ENCODE data around the gene LTBP2.

The LTBP2 gene

GRCh38 chr14:74526854-74527585 is 85.0 kb downstream of the LTBP2 start:
- no peak for DNase-seq (ENCODE audit: low read depth in 2 of 2)

- DNase-seq (ENCODE audit: low read depth in 2 of 2) = no peak
Observed at GRCh38 chr14:74525361-74525851, 86.6 kb downstream of the LTBP2 start.

- no peak for DNase-seq (ENCODE audit: low read depth in 2 of 2)
Observed at GRCh38 chr14:74524812-74525135, 87.3 kb downstream of the LTBP2 start.

GRCh38 chr14:74524076-74524811 is 87.8 kb downstream of the LTBP2 start:
- DNase-seq (ENCODE audit: low read depth in 2 of 2) = no peak

- no peak for DNase-seq (ENCODE audit: low read depth in 2 of 2)
Observed at GRCh38 chr14:74522740-74523139, 89.3 kb downstream of the LTBP2 start.

GRCh38 chr14:74521756-74522155 is 90.3 kb downstream of the LTBP2 start:
- no peak for DNase-seq (ENCODE audit: low read depth in 2 of 2)

GRCh38 chr14:74519316-74520074 is 92.5 kb downstream of the LTBP2 start:
- no peak for DNase-seq (ENCODE audit: low read depth in 2 of 2)

GRCh38 chr14:74518221-74518620 is 93.8 kb downstream of the LTBP2 start:
- no peak for DNase-seq (ENCODE audit: low read depth in 2 of 2)

- no peak for DNase-seq (ENCODE audit: low read depth in 2 of 2)
Observed at GRCh38 chr14:74517731-74518130, 94.3 kb downstream of the LTBP2 start.

GRCh38 chr14:74516451-74517160 is 95.4 kb downstream of the LTBP2 start:
- no peak for DNase-seq (ENCODE audit: low read depth in 2 of 2)

GRCh38 chr14:74515891-74516412 is 96.1 kb downstream of the LTBP2 start:
- no peak for DNase-seq (ENCODE audit: low read depth in 2 of 2)

GRCh38 chr14:74514471-74514941 is 97.5 kb downstream of the LTBP2 start:
- DNase-seq (ENCODE audit: low read depth in 2 of 2) = no peak

- DNase-seq (ENCODE audit: low read depth in 2 of 2) = no peak
Observed at GRCh38 chr14:74511966-74512830, 99.8 kb downstream of the LTBP2 start.

- DNase-seq (ENCODE audit: low read depth in 2 of 2) = no peak
Observed at GRCh38 chr14:74510959-74511409, 101.1 kb downstream of the LTBP2 start.

- DNase-seq (ENCODE audit: low read depth in 2 of 2) = no peak
Observed at GRCh38 chr14:74510223-74510931, 101.7 kb downstream of the LTBP2 start.

- no peak for DNase-seq (ENCODE audit: low read depth in 2 of 2)
Observed at GRCh38 chr14:74509587-74510222, 102.3 kb downstream of the LTBP2 start.

- DNase-seq (ENCODE audit: low read depth in 2 of 2) = no peak
Observed at GRCh38 chr14:74508844-74509428, 103.1 kb downstream of the LTBP2 start.

GRCh38 chr14:74508292-74508731 is 103.7 kb downstream of the LTBP2 start:
- no peak for DNase-seq (ENCODE audit: low read depth in 2 of 2)

GRCh38 chr14:74507840-74508239 is 104.2 kb downstream of the LTBP2 start:
- no peak for DNase-seq (ENCODE audit: low read depth in 2 of 2)
